ENCODE measurements around the gene IRF1. TPM values are rescaled to one million over a fixed set of nuclear protein-coding genes. Genes with fewer than 3 reads are reported as not detected.

The IRF1 gene
- total RNA-seq, 1 donor from 2014 or later = 2.9 TPM

- Histone ChIP-seq H3K4me3 (ENCODE audit: low read depth, low read length) (no peak overlapping the region), H3K36me3 (ENCODE audit: control insufficient read depth, insufficient read depth, low read length) (no peaks in the 10 kb centered on the region), H3K27me3 (ENCODE audit: control insufficient read depth, insufficient read depth, low read length) (no peaks in the 10 kb centered on the region)
- DNase-seq (ENCODE audit: low read depth) (no peak), FAIRE-seq (no peak)
- TF ChIP-seq CTCF (IDR thresholded peaks at IDR 0.05; ENCODE audit: insufficient read depth, low read length, severe bottlenecking) = no peak
Measured at GRCh38 chr5:132436936-132437335, 53.6 kb downstream of the IRF1 start.

- no peak for TF ChIP-seq CTCF (IDR thresholded peaks at IDR 0.05; ENCODE audit: insufficient read depth, low read length, severe bottlenecking)
- FAIRE-seq (no peak), DNase-seq (ENCODE audit: low read depth) (no peak)
- H3K27me3 ChIP-seq (ENCODE audit: control insufficient read depth, insufficient read depth, low read length) = no peaks in the 10 kb centered on the region
- H3K4me3 ChIP-seq (ENCODE audit: low read depth, low read length) = no peak overlapping the region
- no peaks in the 10 kb centered on the region for H3K36me3 ChIP-seq (ENCODE audit: control insufficient read depth, insufficient read depth, low read length)
Measured at GRCh38 chr5:132435886-132436285, 54.7 kb downstream of the IRF1 start.

- H3K27me3 ChIP-seq (ENCODE audit: control insufficient read depth, insufficient read depth, low read length) = no peaks in the 10 kb centered on the region
- no peak overlapping the region for H3K4me3 ChIP-seq (ENCODE audit: low read depth, low read length)
- DNase-seq (ENCODE audit: low read depth) (no peak), FAIRE-seq (no peak)
- H3K36me3 ChIP-seq (ENCODE audit: control insufficient read depth, insufficient read depth, low read length) = no peaks in the 10 kb centered on the region
- TF ChIP-seq CTCF (IDR thresholded peaks at IDR 0.05; ENCODE audit: insufficient read depth, low read length, severe bottlenecking) = no peak
Measured at GRCh38 chr5:132435447-132435846, 55.1 kb downstream of the IRF1 start.

GRCh38 chr5:132434416-132435286, 55.9 kb downstream of the IRF1 start:
- peak; percentile 58 for FAIRE-seq
- DNase-seq (ENCODE audit: low read depth) = no peak
- H3K27me3 ChIP-seq (ENCODE audit: control insufficient read depth, insufficient read depth, low read length) = no peaks in the 10 kb centered on the region
- no peaks in the 10 kb centered on the region for H3K36me3 ChIP-seq (ENCODE audit: control insufficient read depth, insufficient read depth, low read length)
- TF ChIP-seq CTCF (IDR thresholded peaks at IDR 0.05; ENCODE audit: insufficient read depth, low read length, severe bottlenecking) = no peak
- H3K4me3 ChIP-seq (ENCODE audit: low read depth, low read length) = no peak overlapping the region

- TF ChIP-seq CTCF (IDR thresholded peaks at IDR 0.05; ENCODE audit: insufficient read depth, low read length, severe bottlenecking) = no peak
- Histone ChIP-seq H3K36me3 (ENCODE audit: control insufficient read depth, insufficient read depth, low read length) (no peaks in the 10 kb centered on the region), H3K27me3 (ENCODE audit: control insufficient read depth, insufficient read depth, low read length) (no peaks in the 10 kb centered on the region), H3K4me3 (ENCODE audit: low read depth, low read length) (no peak overlapping the region)
- DNase-seq (ENCODE audit: low read depth) = no peak
- no peak for FAIRE-seq
Measured at GRCh38 chr5:132433141-132433540, 57.4 kb downstream of the IRF1 start.

- Histone ChIP-seq H3K27me3 (ENCODE audit: control insufficient read depth, insufficient read depth, low read length) (no peaks in the 10 kb centered on the region), H3K4me3 (ENCODE audit: low read depth, low read length) (no peak overlapping the region), H3K36me3 (ENCODE audit: control insufficient read depth, insufficient read depth, low read length) (no peaks in the 10 kb centered on the region)
- FAIRE-seq = no peak
- no peak for DNase-seq (ENCODE audit: low read depth)
- no peak for TF ChIP-seq CTCF (IDR thresholded peaks at IDR 0.05; ENCODE audit: insufficient read depth, low read length, severe bottlenecking)
Measured at GRCh38 chr5:132431632-132432031, 58.9 kb downstream of the IRF1 start.

Measured in bronchial epithelial cell (primary cell).